HepG2 (cell line): ENCODE measurements around the gene ZBTB43. TPM values are rescaled to one million over a fixed set of nuclear protein-coding genes. Genes with fewer than 3 reads are reported as not detected.

Experiments
- ARID2 ChIP-seq: sonication (generic); formaldehyde crosslinking; IDR thresholded peaks from 2 replicates; pipeline ENCODE4 v1.8.1; 2022; ENCODE audit warnings: mild to moderate bottlenecking, missing genetic modification reagents, borderline replicate concordance
- CENPT ChIP-seq: sonication (generic); formaldehyde crosslinking; IDR thresholded peaks from 2 replicates; pipeline ENCODE4 v1.8.0; 2022; ENCODE audit warnings: low read depth, mild to moderate bottlenecking, moderate library complexity, missing genetic modification reagents
- HMG20A ChIP-seq: IDR thresholded peaks from 2 replicates; pipeline ENCODE4 v1.6.1; 2016; ENCODE audit warnings: borderline replicate concordance
- KAT2B ChIP-seq: fragments of 150-350 bp; IDR thresholded peaks from 2 replicates; pipeline ENCODE4 v1.6.1; 2014; ENCODE audit warnings: low read depth, low read length, borderline replicate concordance
- SALL2 ChIP-seq: sonication (generic); formaldehyde crosslinking; IDR thresholded peaks from 2 replicates; pipeline ENCODE4 v1.8.1; 2023; ENCODE audit warnings: mild to moderate bottlenecking, missing genetic modification reagents, inconsistent platforms
- SNRNP70 ChIP-seq: fragments of 200-400 bp; formaldehyde crosslinking; IDR thresholded peaks from 2 replicates; pipeline ENCODE4 v1.6.1; 2017; ENCODE audit warnings: mild to moderate bottlenecking, low read depth, low read length, moderate library complexity
- polyA plus RNA-seq, 8 experiments: library from polyadenylated mRNA; depleted of rRNA in 3 of 8; stranded (reverse) in 7 of 8; unstranded in 1 of 8; fragments of >200 nt; fragmentation: Illumina TruSeq in 4 of 8; extraction: Trizol in 4 of 8; gene quantifications; 2 replicates each; pipeline versions ENCODE4 v1.2.1 to v1.2.3, GENCODE V29; 2011 to 2016; ENCODE audit warnings: low read depth in 4 of 8, missing spikeins in 1 of 8, mixed read lengths in 1 of 8; ENCODE audit not compliant: insufficient read depth in 1 of 8
- total RNA-seq, 5 experiments: library from RNA; depleted of rRNA; stranded (reverse); fragments of >200 nt; fragmentation: Illumina TruSeq; extraction: Trizol; gene quantifications; 2 replicates each; pipeline ENCODE4 v1.2.3, GENCODE V29; 2016; ENCODE audit warnings: low read depth in 1 of 5
- TF ChIP-seq, protein P1 (sequence below): sonication (generic); formaldehyde crosslinking; IDR thresholded peaks from 2 replicates; pipeline ENCODE4 v1.4.0; 2020; ENCODE audit warnings: mild to moderate bottlenecking, missing genetic modification reagents
- TF ChIP-seq, protein P2 (sequence below): sonication (generic); formaldehyde crosslinking; conservative IDR thresholded peaks from 2 replicates; pipeline ENCODE4 v1.8.0; 2022; ENCODE audit warnings: mild to moderate bottlenecking, moderate library complexity, missing genetic modification reagents
- TF ChIP-seq, protein P3 (sequence below): sonication (generic); formaldehyde crosslinking; IDR thresholded peaks from 2 replicates; pipeline ENCODE4 v1.4.0; 2020; ENCODE audit warnings: missing genetic modification reagents, mild to moderate bottlenecking, borderline replicate concordance
- TF ChIP-seq, protein P4 (sequence below): IDR thresholded peaks from 2 replicates; pipeline ENCODE4 v1.6.1; 2016; ENCODE audit warnings: low read depth

Gene ZBTB43
- total and polyA plus RNA-seq, 2 of the 13 experiments (the other 11 are each of a cell fraction or from before 2014, with no cell fraction given), result 7.1 to 31.4 TPM

DNA sequence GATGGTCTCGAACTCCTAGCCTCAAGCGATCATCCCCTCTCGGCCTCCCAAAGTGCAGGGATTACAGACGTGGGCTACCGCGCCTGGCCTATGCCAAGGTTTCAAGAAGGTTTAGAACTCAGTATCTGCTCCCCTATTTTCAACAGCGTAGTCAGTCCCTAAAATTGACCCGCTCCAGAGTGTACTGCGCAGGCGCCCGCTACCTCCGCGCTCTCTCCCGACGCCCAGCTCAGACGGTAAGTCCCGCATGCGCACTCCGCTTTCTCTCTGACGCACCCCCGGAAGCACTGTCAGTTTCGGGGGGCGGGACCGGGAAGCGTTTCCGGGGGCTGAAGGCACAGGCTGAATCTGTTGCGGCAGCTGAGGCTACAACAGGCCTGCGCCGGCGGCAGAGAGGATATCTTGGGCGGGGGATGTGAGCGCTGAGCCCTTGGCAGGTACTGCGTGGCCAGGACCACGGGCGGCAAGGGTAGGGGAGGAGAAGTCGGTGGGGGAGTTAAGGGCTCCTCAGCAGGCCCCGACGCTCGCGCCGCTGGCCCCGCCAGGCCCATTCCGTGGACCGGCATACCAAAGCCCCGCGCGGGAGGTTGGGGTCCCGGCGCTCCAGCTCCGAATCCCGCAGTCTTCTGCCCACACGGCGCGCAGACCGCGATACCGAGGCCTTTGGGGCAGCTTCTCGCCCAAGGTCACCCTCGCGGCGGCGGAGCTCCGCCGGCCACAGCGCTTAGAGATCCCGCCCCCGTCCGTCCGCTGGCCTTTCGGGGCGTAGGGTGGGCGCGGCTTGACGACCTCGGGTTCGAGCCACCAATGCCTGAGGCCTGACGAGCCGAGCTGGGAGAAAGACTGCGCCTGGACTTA is at the start of gene ZBTB43 (continued):
- TF ChIP-seq KAT2B (no peak), SNRNP70 (no peak), HMG20A (CRISPR knock-in tag) (no peak), SALL2 (CRISPR knock-in tag) (no peak; the same call in 1 of the 2 replicates), CENPT (no peak), ARID2 (CRISPR knock-in tag) (no peak)
- TF ChIP-seq, protein P1, sequence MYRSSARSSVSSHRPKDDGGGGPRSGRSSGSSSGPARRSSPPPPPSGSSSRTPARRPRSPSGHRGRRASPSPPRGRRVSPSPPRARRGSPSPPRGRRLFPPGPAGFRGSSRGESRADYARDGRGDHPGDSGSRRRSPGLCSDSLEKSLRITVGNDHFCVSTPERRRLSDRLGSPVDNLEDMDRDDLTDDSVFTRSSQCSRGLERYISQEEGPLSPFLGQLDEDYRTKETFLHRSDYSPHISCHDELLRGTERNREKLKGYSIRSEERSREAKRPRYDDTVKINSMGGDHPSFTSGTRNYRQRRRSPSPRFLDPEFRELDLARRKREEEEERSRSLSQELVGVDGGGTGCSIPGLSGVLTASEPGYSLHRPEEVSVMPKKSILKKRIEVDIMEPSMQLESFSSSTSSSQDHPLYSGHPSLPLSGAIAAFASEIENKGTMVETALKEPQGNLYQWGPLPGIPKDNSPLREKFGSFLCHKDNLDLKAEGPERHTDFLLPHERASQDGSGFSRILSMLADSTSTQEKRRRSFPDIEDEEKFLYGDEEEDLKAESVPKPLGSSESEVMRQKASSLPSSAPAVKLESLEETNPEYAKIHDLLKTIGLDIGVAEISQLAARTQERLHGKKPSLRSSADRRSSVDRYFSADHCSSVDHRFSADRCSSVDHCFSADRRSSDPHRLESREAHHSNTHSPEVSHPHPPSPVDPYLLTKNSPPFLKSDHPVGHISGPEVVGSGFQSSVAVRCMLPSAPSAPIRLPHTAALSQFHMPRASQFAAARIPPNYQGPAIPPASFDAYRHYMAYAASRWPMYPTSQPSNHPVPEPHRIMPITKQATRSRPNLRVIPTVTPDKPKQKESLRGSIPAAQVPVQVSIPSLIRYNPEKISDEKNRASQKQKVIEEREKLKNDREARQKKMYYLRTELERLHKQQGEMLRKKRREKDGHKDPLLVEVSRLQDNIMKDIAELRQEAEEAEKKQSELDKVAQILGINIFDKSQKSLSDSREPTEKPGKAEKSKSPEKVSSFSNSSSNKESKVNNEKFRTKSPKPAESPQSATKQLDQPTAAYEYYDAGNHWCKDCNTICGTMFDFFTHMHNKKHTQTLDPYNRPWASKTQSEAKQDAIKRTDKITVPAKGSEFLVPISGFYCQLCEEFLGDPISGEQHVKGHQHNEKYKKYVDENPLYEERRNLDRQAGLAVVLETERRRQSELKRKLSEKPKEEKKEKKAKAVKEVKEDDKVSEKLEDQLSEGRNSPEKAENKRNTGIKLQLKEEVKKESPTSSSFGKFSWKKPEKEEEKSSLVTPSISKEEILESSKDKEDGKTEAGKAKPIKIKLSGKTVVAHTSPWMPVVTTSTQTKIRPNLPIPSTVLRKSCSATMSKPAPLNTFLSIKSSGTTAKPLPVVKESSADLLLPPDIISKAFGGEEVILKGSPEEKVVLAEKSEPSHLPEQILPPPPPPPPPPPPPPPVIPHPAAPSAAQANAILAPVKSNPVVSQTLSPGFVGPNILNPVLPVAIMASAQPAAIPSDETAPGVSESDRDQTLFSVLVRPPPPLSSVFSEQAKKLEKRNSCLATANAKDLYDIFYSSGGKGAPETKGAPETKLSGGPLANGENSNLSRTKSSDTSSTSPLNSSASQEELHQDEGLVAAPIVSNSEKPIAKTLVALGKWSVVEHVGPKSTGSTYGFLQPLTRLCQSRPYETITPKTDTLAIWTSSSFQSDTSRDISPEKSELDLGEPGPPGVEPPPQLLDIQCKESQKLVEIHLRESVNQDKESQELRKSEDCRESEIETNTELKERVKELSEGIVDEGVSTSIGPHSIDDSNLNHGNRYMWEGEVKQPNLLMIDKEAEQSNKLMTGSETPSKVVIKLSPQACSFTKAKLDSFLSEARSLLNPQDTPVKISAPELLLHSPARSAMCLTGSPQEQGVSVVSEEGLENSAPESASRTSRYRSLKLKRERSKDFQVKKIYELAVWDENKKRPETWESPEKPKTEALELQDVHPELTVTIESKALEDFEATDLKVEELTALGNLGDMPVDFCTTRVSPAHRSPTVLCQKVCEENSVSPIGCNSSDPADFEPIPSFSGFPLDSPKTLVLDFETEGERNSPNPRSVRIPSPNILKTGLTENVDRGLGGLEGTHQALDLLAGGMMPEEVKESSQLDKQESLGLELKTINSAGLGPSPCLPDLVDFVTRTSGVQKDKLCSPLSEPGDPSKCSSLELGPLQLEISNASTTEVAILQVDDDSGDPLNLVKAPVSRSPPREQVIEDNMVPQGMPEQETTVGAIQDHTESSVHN, result no peak
- TF ChIP-seq, protein P2, sequence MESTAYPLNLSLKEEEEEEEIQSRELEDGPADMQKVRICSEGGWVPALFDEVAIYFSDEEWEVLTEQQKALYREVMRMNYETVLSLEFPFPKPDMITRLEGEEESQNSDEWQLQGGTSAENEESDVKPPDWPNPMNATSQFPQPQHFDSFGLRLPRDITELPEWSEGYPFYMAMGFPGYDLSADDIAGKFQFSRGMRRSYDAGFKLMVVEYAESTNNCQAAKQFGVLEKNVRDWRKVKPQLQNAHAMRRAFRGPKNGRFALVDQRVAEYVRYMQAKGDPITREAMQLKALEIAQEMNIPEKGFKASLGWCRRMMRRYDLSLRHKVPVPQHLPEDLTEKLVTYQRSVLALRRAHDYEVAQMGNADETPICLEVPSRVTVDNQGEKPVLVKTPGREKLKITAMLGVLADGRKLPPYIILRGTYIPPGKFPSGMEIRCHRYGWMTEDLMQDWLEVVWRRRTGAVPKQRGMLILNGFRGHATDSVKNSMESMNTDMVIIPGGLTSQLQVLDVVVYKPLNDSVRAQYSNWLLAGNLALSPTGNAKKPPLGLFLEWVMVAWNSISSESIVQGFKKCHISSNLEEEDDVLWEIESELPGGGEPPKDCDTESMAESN (CRISPR knock-in tag), result peak; percentile 80; the same call in 1 of the 2 replicates
- TF ChIP-seq, protein P3, sequence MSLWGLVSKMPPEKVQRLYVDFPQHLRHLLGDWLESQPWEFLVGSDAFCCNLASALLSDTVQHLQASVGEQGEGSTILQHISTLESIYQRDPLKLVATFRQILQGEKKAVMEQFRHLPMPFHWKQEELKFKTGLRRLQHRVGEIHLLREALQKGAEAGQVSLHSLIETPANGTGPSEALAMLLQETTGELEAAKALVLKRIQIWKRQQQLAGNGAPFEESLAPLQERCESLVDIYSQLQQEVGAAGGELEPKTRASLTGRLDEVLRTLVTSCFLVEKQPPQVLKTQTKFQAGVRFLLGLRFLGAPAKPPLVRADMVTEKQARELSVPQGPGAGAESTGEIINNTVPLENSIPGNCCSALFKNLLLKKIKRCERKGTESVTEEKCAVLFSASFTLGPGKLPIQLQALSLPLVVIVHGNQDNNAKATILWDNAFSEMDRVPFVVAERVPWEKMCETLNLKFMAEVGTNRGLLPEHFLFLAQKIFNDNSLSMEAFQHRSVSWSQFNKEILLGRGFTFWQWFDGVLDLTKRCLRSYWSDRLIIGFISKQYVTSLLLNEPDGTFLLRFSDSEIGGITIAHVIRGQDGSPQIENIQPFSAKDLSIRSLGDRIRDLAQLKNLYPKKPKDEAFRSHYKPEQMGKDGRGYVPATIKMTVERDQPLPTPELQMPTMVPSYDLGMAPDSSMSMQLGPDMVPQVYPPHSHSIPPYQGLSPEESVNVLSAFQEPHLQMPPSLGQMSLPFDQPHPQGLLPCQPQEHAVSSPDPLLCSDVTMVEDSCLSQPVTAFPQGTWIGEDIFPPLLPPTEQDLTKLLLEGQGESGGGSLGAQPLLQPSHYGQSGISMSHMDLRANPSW (CRISPR knock-in tag), result no peak
- TF ChIP-seq, protein P4, sequence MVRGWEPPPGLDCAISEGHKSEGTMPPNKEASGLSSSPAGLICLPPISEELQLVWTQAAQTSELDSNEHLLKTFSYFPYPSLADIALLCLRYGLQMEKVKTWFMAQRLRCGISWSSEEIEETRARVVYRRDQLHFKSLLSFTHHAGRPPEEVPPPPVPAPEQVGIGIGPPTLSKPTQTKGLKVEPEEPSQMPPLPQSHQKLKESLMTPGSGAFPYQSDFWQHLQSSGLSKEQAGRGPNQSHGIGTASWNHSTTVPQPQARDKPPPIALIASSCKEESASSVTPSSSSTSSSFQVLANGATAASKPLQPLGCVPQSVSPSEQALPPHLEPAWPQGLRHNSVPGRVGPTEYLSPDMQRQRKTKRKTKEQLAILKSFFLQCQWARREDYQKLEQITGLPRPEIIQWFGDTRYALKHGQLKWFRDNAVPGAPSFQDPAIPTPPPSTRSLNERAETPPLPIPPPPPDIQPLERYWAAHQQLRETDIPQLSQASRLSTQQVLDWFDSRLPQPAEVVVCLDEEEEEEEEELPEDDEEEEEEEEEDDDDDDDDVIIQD (CRISPR knock-in tag), result peak; percentile 81
